CD14-positive monocyte (primary cell): ENCODE data around the gene BATF3. TPM values are rescaled to one million over a fixed set of nuclear protein-coding genes. Genes with fewer than 3 reads are reported as not detected.
A peak's percentile ranks its signal among the peaks of the same experiment; 100 is the strongest.

Experiments
- DNase-seq, 3 donors: peaks; one replicate each; pipeline ENCODE4 v3.0.0-alpha.2; 2011 to 2022
- H2AFZ ChIP-seq: 2 replicates; pipeline ENCODE4 v1.6.0; 2012; ENCODE audit warnings: mild to moderate bottlenecking, low read depth, low read length, inconsistent platforms; ENCODE audit not compliant: insufficient read depth, poor library complexity, severe bottlenecking
- H3K27ac ChIP-seq, 2 donors: 1 replicate in 1 of 2; 2 replicates in 1 of 2; pipeline ENCODE4 v1.5.1; 2012 to 2013; ENCODE audit warnings: low read length in 2 of 2, control low read depth in 1 of 2, inconsistent platforms in 1 of 2, low read depth in 1 of 2, mild to moderate bottlenecking in 1 of 2
- H3K27me3 ChIP-seq, 2 donors: one replicate each; pipeline versions ENCODE4 v1.6.0 to v1.6.1; 2011 to 2013; ENCODE audit warnings: low read length in 2 of 2; ENCODE audit not compliant: control insufficient read depth in 2 of 2, insufficient read depth in 2 of 2
- H3K36me3 ChIP-seq, 2 donors: replicated peaks in 1 of 2; 1 replicate in 1 of 2; 2 replicates in 1 of 2; pipeline versions ENCODE4 v1.5.1 to v1.6.1; 2012 to 2013; ENCODE audit warnings: low read length in 2 of 2, control low read depth in 1 of 2, inconsistent platforms in 1 of 2, mild to moderate bottlenecking in 1 of 2; ENCODE audit not compliant: insufficient read depth in 2 of 2, control insufficient read depth in 1 of 2
- H3K4me1 ChIP-seq, 2 donors: 1 replicate in 1 of 2; 2 replicates in 1 of 2; pipeline versions ENCODE4 v1.5.1 to v1.6.1; 2012 to 2013; ENCODE audit warnings: low read length in 2 of 2, control low read depth in 1 of 2, inconsistent platforms in 1 of 2, mild to moderate bottlenecking in 1 of 2, moderate library complexity in 1 of 2; ENCODE audit not compliant: insufficient read depth in 2 of 2, control insufficient read depth in 1 of 2
- H3K4me2 ChIP-seq: replicated peaks from 2 replicates; pipeline ENCODE3; 2012; ENCODE audit warnings: low read length, moderate library complexity, mild to moderate bottlenecking; ENCODE audit not compliant: poor library complexity, severe bottlenecking; ENCODE audit errors: extremely low read depth
- H3K4me3 ChIP-seq, 3 experiments: fragments of 200-600 bp in 1 of 3; sonication (generic) in 1 of 3; replicated peaks in 1 of 3; 1 replicate in 2 of 3; 2 replicates in 1 of 3; pipeline ENCODE4 v1.5.1; 2011 to 2013; ENCODE audit warnings: low read length in 3 of 3, mild to moderate bottlenecking in 3 of 3, control low read depth in 2 of 3, low read depth in 2 of 3, inconsistent platforms in 1 of 3, moderate library complexity in 1 of 3
- H3K79me2 ChIP-seq: 2 replicates; pipeline ENCODE4 v1.6.0; 2012; ENCODE audit warnings: mild to moderate bottlenecking, control low read depth, inconsistent platforms, low read length, moderate library complexity; ENCODE audit not compliant: insufficient read depth
- H3K9ac ChIP-seq: 2 replicates; pipeline ENCODE4 v1.6.0; 2017; ENCODE audit warnings: low read length, mild to moderate bottlenecking; ENCODE audit not compliant: insufficient read depth, poor library complexity, severe bottlenecking
- H3K9me3 ChIP-seq, 2 donors: replicated peaks in 1 of 2; 1 replicate in 1 of 2; 2 replicates in 1 of 2; pipeline versions ENCODE4 v1.5.1 to v1.6.1; 2012 to 2013; ENCODE audit warnings: low read length in 2 of 2, control low read depth in 1 of 2; ENCODE audit not compliant: control insufficient read depth in 1 of 2, insufficient read depth in 1 of 2
- H4K20me1 ChIP-seq: 2 replicates; pipeline ENCODE4 v1.6.0; 2012; ENCODE audit warnings: mild to moderate bottlenecking, low read length, control low read depth, moderate library complexity; ENCODE audit not compliant: insufficient read depth
- H3K27ac Mint-ChIP-seq, 7 donors: one replicate each; pipeline ENCODE4 v1.8.0; 2020; ENCODE audit warnings: mild to moderate bottlenecking in 7 of 7, mixed read lengths in 7 of 7, moderate library complexity in 6 of 7, inconsistent platforms in 2 of 7
- H3K27me3 Mint-ChIP-seq, 3 donors: one replicate each; pipeline ENCODE4 v1.8.0; 2021 to 2022; ENCODE audit warnings: low read depth in 3 of 3, mild to moderate bottlenecking in 3 of 3, mixed read lengths in 3 of 3, moderate library complexity in 3 of 3, inconsistent platforms in 1 of 3
- H3K36me3 Mint-ChIP-seq, 2 donors: one replicate each; pipeline ENCODE4 v1.8.0; 2020; ENCODE audit warnings: mixed read lengths in 2 of 2, inconsistent platforms in 1 of 2, mild to moderate bottlenecking in 1 of 2
- H3K4me1 Mint-ChIP-seq: one replicate; pipeline ENCODE4 v1.8.0; 2020; ENCODE audit warnings: mild to moderate bottlenecking, mixed read lengths
- H3K4me3 Mint-ChIP-seq, 2 donors: one replicate each; pipeline ENCODE4 v1.8.0; 2020; ENCODE audit warnings: mild to moderate bottlenecking in 2 of 2, mixed read lengths in 2 of 2, moderate library complexity in 1 of 2
- H3K9me3 Mint-ChIP-seq, 7 donors: one replicate each; pipeline ENCODE4 v1.8.0; 2020 to 2022; ENCODE audit warnings: mixed read lengths in 7 of 7, mild to moderate bottlenecking in 6 of 7, moderate library complexity in 6 of 7, inconsistent platforms in 2 of 7
- CTCF ChIP-seq: fragments of 200-600 bp; IDR thresholded peaks from one replicate; pipeline ENCODE4 v1.8.0; 2022; ENCODE audit warnings: antibody characterized with exemption, mild to moderate bottlenecking
- WGBS: methylation state at CpG from one replicate; pipeline ENCODE4 v1.1.5; 2013; ENCODE audit warnings: missing lambda C conversion rate; ENCODE audit not compliant: insufficient coverage; 5-methylcytosine and 5-hydroxymethylcytosine counted together
- intact Hi-C, 2 donors: fragments of 100-400 bp; cut with micrococcal nuclease; formaldehyde crosslinking; loops; one replicate each; pipeline versions ENCODE4 v1.15.0 to v1.15.1; 2023
- polyA plus RNA-seq, 3 donors: library from polyadenylated mRNA; depleted of rRNA in 1 of 3; unstranded in 2 of 3; stranded (reverse) in 1 of 3; fragments of 300-500 nt in 2 of 3; fragments of >200 nt in 1 of 3; fragmentation: Illumina TruSeq in 2 of 3; gene quantifications; 1 replicate in 2 of 3; 2 replicates in 1 of 3; pipeline ENCODE4 v1.2.3, GENCODE V29; 2012 to 2021

BATF3 gene
- polyA plus RNA-seq, 3 donors: 9.3 to 34.7 (median 15.1) TPM

- no peaks in the 10 kb centered on the region for H3K36me3 ChIP-seq
- intact Hi-C loops: no loop called here
- no peak overlapping the region for H3K4me3 ChIP-seq
- H3K27ac ChIP-seq: no peak overlapping the region
- H3K9me3 Mint-ChIP-seq: peaks cover 0 to 2% (median 0%) of the 10 kb centered on the region in 7 donors
- TF ChIP-seq CTCF: no peak
- H3K79me2 ChIP-seq: no peaks in the 10 kb centered on the region
- H3K36me3 Mint-ChIP-seq: no peaks in the 10 kb centered on the region
- no peaks in the 10 kb centered on the region for H3K4me1 ChIP-seq
- H4K20me1 ChIP-seq: no peaks in the 10 kb centered on the region
- H3K4me2 ChIP-seq: no peak overlapping the region
- no peak overlapping the region for H3K27ac Mint-ChIP-seq
- H3K27me3 ChIP-seq: no peaks in the 10 kb centered on the region
- no peak for DNase-seq
- peaks cover 0 to 5% (median 2%) of the 10 kb centered on the region in 3 donors for H3K27me3 Mint-ChIP-seq
- H2AFZ ChIP-seq: no peak overlapping the region
- H3K4me1 Mint-ChIP-seq: peaks cover 1% of the 10 kb centered on the region
- no peaks in the 10 kb centered on the region for H3K9me3 ChIP-seq
- WGBS: 80% methylated on average over 1 of the region's 1 CpG
- no peak overlapping the region for H3K4me3 Mint-ChIP-seq
- H3K9ac ChIP-seq: no peak overlapping the region
These were observed 47.0 kb downstream of the BATF3 start for GRCh38 chr1:212652609-212653008.

- Mint-ChIP-seq H3K4me1 (peaks cover 1% of the 10 kb centered on the region), H3K36me3 (no peaks in the 10 kb centered on the region), H3K4me3 (no peak overlapping the region), H3K9me3 (peaks cover 0 to 2% (median 0%) of the 10 kb centered on the region in 7 donors), H3K27me3 (peaks cover 0 to 5% (median 2%) of the 10 kb centered on the region in 3 donors), H3K27ac (peak overlapping the region in 1 of 7 donors; percentile 24)
- no peaks in the 10 kb centered on the region for H3K27me3 ChIP-seq
- no peaks in the 10 kb centered on the region for H3K36me3 ChIP-seq
- no peaks in the 10 kb centered on the region for H3K4me1 ChIP-seq
- H3K27ac ChIP-seq: no peak overlapping the region
- no peak overlapping the region for H3K4me3 ChIP-seq
- no peaks in the 10 kb centered on the region for H4K20me1 ChIP-seq
- no peak overlapping the region for H3K9ac ChIP-seq
- no peaks in the 10 kb centered on the region for H3K9me3 ChIP-seq
- H3K79me2 ChIP-seq: no peaks in the 10 kb centered on the region
- no CpG with 5 or more reads among the region's 3 CpGs for WGBS
- no peak for TF ChIP-seq CTCF
- DNase-seq: no peak
- H2AFZ ChIP-seq: no peak overlapping the region
- intact Hi-C loops: no loop called here
- H3K4me2 ChIP-seq: no peak overlapping the region
These were observed 47.7 kb downstream of the BATF3 start for GRCh38 chr1:212651977-212652376.
